Measurements from ENCODE around the gene SPIRE2. TPM values are rescaled to one million over a fixed set of nuclear protein-coding genes. Genes with fewer than 3 reads are reported as not detected.
"Not testable (repeated sequence)": the region's sequence is repeated elsewhere in the genome, so short reads cannot be mapped to it uniquely, and the experiment has no call there.

Gene SPIRE2
- total RNA-seq, 1 donor: 3.5 TPM

DNA sequence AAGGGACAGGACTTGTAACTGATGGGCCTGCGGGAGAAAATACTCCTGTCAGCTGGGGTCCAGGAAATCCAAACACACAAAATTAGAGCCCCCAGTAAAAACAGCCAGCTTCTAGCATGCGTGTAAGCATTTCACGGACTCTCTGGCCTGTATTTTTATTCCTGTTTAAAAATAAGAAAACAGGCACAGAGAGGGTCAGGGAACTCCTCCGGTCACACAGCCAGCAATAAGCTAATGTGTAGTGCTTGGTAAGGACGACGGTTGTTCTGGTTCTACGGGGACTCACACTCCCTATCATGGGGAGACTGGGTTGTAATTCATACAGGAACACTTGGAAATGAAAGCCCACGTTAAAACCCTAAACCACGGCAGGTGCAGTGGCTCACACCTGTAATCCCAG, 43.6 kb downstream of the SPIRE2 start:
- no peak for DNase-seq (ENCODE audit: low read depth)
- TF ChIP-seq, protein P1, sequence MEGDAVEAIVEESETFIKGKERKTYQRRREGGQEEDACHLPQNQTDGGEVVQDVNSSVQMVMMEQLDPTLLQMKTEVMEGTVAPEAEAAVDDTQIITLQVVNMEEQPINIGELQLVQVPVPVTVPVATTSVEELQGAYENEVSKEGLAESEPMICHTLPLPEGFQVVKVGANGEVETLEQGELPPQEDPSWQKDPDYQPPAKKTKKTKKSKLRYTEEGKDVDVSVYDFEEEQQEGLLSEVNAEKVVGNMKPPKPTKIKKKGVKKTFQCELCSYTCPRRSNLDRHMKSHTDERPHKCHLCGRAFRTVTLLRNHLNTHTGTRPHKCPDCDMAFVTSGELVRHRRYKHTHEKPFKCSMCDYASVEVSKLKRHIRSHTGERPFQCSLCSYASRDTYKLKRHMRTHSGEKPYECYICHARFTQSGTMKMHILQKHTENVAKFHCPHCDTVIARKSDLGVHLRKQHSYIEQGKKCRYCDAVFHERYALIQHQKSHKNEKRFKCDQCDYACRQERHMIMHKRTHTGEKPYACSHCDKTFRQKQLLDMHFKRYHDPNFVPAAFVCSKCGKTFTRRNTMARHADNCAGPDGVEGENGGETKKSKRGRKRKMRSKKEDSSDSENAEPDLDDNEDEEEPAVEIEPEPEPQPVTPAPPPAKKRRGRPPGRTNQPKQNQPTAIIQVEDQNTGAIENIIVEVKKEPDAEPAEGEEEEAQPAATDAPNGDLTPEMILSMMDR (IDR thresholded peaks at IDR 0.05; ENCODE audit: insufficient read depth, low read depth, low read length): no peak
- no peak overlapping the region for H3K4me3 ChIP-seq (ENCODE audit: low read depth, low read length)

DNA sequence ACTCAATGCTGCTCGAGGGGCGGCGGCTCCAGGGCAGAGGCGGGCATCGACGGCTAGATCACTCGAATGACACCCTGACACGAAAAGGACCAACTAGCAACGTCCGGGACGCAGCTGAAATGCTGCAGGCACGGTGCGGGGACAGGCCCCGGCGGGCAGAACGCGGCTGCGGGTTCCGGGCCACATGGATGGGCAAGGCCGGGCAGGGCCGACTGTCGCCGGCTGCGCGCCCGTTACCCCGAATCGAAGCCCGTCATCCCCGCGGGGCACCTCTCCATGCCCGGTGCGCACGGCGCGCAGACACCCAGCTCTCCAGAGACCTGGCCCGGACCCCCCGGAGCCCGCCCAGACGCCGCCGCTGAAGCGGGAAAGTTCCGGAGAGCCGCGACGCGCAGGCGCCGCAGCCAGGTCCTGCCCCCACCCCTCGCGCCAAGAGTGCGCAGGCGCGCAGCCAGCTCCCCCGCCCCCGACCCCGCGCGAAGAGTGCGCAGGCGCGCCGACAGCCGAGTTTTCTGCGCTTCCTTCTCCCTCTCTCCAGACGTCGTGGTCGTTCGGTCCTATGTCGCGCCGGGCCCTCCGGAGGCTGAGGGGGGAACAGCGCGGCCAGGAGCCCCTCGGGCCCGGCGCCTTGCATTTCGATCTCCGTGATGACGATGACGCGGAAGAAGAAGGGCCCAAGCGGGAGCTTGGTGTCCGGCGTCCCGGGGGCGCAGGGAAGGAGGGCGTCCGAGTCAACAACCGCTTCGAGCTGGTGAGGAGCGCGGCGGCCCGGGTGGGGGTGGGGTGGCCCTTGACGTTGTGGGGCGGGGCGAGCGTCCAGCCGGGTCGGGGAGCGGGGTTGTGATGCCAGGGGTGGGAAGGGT, 45.1 kb downstream of the SPIRE2 start, which contains the start of gene TCF25:
Gene TCF25, plus strand, starts transcription at position 484 of the 863 bp plus-strand sequence. Its CDS starts 76 bp downstream, at position 560.
- H3K4me3 ChIP-seq (ENCODE audit: low read depth, low read length): peak within 1 kb of the TSS; percentile 91
- TF ChIP-seq, protein P1 (IDR thresholded peaks at IDR 0.05; ENCODE audit: insufficient read depth, low read depth, low read length): no peak
- DNase-seq (ENCODE audit: low read depth): peak; percentile 85

DNA sequence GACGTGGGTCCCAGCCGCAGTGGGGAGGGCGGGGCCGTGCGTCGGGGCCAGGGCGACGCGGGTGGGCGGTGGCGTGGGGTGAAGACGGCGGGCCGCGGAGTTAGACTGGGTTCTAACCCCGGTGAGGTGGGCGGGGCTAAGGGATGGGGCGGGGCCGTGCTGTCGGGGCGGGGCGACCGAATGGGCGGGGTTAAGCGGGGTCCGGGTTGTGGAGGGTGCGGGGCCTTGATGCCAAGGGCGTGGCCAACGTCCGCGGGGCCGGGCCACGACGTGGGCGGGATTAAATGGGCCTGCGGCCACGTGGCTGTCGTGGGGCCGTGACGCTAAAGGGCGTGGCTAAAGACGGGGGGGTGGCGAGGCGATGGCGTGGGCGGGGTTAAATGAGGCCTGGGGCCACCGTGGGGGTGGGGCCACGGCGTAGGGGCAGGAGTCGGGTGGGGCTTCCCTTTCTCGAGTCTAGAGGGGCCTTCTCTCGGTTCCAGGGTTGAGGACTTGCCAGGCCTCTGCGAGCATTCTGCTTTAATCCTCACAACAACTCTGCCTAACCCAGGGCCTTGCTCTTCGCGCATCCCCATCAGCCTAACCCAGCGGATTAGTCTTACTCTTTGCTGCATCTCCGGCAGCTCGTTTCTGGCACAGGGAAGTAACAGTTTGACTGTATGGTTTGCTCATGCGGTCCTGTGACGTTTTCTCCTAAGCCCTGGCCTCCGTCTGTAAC, 45.9 kb downstream of the SPIRE2 start:
- peak overlapping the region; percentile 91 for H3K4me3 ChIP-seq (ENCODE audit: low read depth, low read length)
- peak; percentile 98 for DNase-seq (ENCODE audit: low read depth)
- TF ChIP-seq, protein P1 (IDR thresholded peaks at IDR 0.05; ENCODE audit: insufficient read depth, low read depth, low read length): no peak

DNA sequence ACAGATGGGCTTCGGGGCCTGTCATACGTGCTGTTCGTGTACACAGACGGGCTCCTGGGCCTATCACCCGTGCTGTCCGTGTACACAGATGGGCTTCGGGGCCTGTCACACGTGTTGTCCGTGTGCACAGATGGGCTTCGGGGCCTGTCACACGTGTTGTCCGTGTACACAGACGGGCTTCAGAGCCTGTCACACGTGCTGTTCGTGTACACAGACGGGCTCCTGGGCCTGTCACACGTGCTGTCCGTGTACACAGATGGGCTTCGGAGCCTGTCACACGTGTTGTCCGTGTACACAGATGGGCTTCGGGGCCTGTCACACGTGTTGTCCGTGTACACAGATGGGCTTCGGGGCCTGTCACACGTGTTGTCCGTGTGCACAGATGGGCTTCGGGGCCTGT, 50.8 kb downstream of the SPIRE2 start:
- not testable (repeated sequence) for H3K4me3 ChIP-seq (ENCODE audit: low read depth, low read length); DNase-seq (ENCODE audit: low read depth)

DNA sequence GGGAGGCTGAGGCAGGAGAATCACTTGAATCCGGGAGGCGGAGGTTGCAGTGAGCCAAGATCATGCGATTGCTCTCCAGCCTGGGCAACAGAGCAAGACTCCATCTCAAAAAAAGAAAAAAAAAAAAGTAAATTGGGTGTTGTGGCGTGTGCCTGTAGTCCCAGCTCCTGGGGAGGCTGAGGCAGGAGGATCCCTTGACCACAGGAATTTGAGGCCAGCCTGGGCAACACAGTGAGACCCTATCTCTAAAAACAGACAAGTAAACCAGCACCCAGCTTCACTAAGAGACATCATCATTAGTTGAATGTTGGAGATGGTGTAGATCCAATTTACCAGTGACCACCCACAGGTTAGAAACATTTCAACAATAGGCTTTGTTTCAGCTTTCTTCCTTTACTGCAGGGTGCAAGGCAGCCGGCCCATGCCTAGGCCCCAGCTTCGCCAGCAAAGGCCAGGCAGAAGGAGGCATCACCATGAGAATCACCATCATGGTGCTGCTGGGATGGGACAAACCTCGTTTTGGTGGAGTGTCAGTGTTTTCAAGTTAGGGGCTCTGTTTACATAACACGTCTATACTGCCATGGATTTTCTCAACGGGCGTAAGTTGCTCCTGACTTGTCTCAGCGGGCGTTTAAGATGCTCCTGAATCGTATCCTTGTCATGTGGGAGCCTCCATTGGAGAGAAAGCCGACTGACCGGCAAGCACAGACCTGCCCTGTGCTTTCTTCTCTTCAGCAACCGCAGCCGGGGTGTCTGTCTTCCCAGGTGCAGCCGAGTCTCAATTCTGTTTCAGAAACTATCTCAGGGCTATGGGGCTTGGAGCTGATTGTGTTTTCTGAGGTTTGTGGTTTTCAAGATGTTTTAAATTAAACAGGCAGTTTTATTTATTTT, 52.4 kb downstream of the SPIRE2 start:
- TF ChIP-seq, protein P1 (IDR thresholded peaks at IDR 0.05; ENCODE audit: insufficient read depth, low read depth, low read length): no peak
- no peak for DNase-seq (ENCODE audit: low read depth)
- no peak overlapping the region for H3K4me3 ChIP-seq (ENCODE audit: low read depth, low read length)

- DNase-seq (ENCODE audit: low read depth): no peak
- H3K4me3 ChIP-seq (ENCODE audit: low read depth, low read length): no peak overlapping the region
- TF ChIP-seq, protein P1 (IDR thresholded peaks at IDR 0.05; ENCODE audit: insufficient read depth, low read depth, low read length): no peak
Measured at GRCh38 chr16:89881368-89881730, 53.1 kb downstream of the SPIRE2 start.
